Neural cell (in vitro differentiated cells): ENCODE results near the gene S1PR3. TPM values are rescaled to one million over a fixed set of nuclear protein-coding genes. Genes with fewer than 3 reads are reported as not detected.

Experiments used
- H2AFZ ChIP-seq: fragments of 200-600, 300-800 bp; sonication (generic), shearing (Covaris generic); 2 replicates; pipeline ENCODE4 v1.6.0; 2014; ENCODE audit warnings: low read depth, mild to moderate bottlenecking, antibody characterized with exemption, low read length, moderate library complexity
- H3F3A ChIP-seq: fragments of 200-600 bp; shearing (Covaris generic); 2 replicates; pipeline ENCODE4 v1.6.1; 2016; ENCODE audit warnings: mild to moderate bottlenecking, moderate library complexity, mixed read lengths, antibody characterized with exemption, low read length; ENCODE audit not compliant: insufficient read depth, poor library complexity, severe bottlenecking
- H3K27ac ChIP-seq: fragments of 200-600, 300-800 bp; sonication (generic), shearing (Covaris generic); 2 replicates; pipeline ENCODE4 v1.5.1; 2014; ENCODE audit warnings: mild to moderate bottlenecking, low read length, moderate library complexity
- H3K27me3 ChIP-seq: fragments of 300-800, 200-600 bp; sonication (generic), shearing (Covaris generic); 2 replicates; pipeline ENCODE4 v1.6.0; 2014; ENCODE audit warnings: mild to moderate bottlenecking, low read depth, low read length, moderate library complexity; ENCODE audit not compliant: insufficient read depth
- H3K36me3 ChIP-seq: fragments of 300-800, 200-600 bp; sonication (generic), shearing (Covaris generic); 2 replicates; pipeline ENCODE4 v1.5.1; 2014; ENCODE audit warnings: mild to moderate bottlenecking, antibody characterized with exemption, low read length, moderate library complexity; ENCODE audit not compliant: insufficient read depth
- H3K4me2 ChIP-seq: fragments of 300-800, 200-600 bp; sonication (generic), shearing (Covaris generic); 2 replicates; pipeline ENCODE4 v1.6.0; 2014; ENCODE audit warnings: mild to moderate bottlenecking, low read length
- H3K4me3 ChIP-seq: fragments of 300-800, 200-600 bp; sonication (generic), shearing (Covaris generic); 2 replicates; pipeline ENCODE4 v1.5.1; 2014; ENCODE audit warnings: mild to moderate bottlenecking, low read length, moderate library complexity
- H3K79me2 ChIP-seq: fragments of 200-600 bp; shearing (Covaris generic); replicated peaks from 2 replicates; pipeline ENCODE4 v1.6.0; 2014; ENCODE audit warnings: mild to moderate bottlenecking, low read length, moderate library complexity; ENCODE audit not compliant: insufficient read depth
- H3K9ac ChIP-seq: fragments of 300-800, 200-600 bp; sonication (generic), shearing (Covaris generic); 2 replicates; pipeline ENCODE4 v1.6.1; 2016; ENCODE audit warnings: mild to moderate bottlenecking, low read length, mixed read lengths
- H3K9me2 ChIP-seq: fragments of 200-600 bp; shearing (Covaris generic); 2 replicates; pipeline ENCODE4 v1.6.1; 2016; ENCODE audit warnings: mild to moderate bottlenecking, low read length, mixed read lengths; ENCODE audit not compliant: insufficient read depth
- H3K9me3 ChIP-seq: fragments of 200-600, 300-800 bp; sonication (generic), shearing (Covaris generic); 2 replicates; pipeline ENCODE4 v1.6.1; 2016; ENCODE audit warnings: mild to moderate bottlenecking, mixed run types, low read length, moderate library complexity, mixed read lengths
- H4K20me1 ChIP-seq: fragments of 200-600 bp; shearing (Covaris generic); 2 replicates; pipeline ENCODE4 v1.6.1; 2016; ENCODE audit warnings: mild to moderate bottlenecking, mixed run types; ENCODE audit not compliant: insufficient read depth
- CTCF ChIP-seq: fragments of 450-650 bp; IDR thresholded peaks from 2 replicates; pipeline ENCODE4 v1.5.1; 2014; ENCODE audit warnings: antibody characterized with exemption, mild to moderate bottlenecking, moderate library complexity; ENCODE audit not compliant: poor library complexity, severe bottlenecking
- EP300 ChIP-seq: fragments of 450-650 bp; conservative IDR thresholded peaks from 2 replicates; pipeline ENCODE4 v1.6.1; 2014; ENCODE audit warnings: antibody characterized with exemption, mild to moderate bottlenecking, moderate library complexity; ENCODE audit not compliant: poor library complexity, severe bottlenecking
- EZH2 ChIP-seq: fragments of 200-600, 300-800 bp; shearing (Covaris generic), sonication (generic); IDR thresholded peaks from 2 replicates; pipeline ENCODE4 v1.6.1; 2014; ENCODE audit warnings: antibody characterized with exemption, low read length, borderline replicate concordance, mild to moderate bottlenecking; ENCODE audit not compliant: insufficient read depth, poor library complexity, severe bottlenecking
- MXI1 ChIP-seq: fragments of 450-650 bp; conservative IDR thresholded peaks from 2 replicates; pipeline ENCODE4 v1.6.1; 2014; ENCODE audit warnings: antibody characterized with exemption, mild to moderate bottlenecking; ENCODE audit not compliant: poor library complexity, severe bottlenecking
- POLR2AphosphoS5 ChIP-seq: IDR thresholded peaks from 2 replicates; pipeline ENCODE4 v1.6.1; 2012
- RAD21 ChIP-seq: fragments of 450-650 bp; conservative IDR thresholded peaks from 2 replicates; pipeline ENCODE4 v1.6.1; 2014; ENCODE audit warnings: antibody characterized with exemption, mild to moderate bottlenecking, moderate library complexity
- SMC3 ChIP-seq: fragments of 450-650 bp; conservative IDR thresholded peaks from 2 replicates; pipeline ENCODE4 v1.6.1; 2014; ENCODE audit warnings: antibody characterized with exemption, mild to moderate bottlenecking, moderate library complexity; ENCODE audit not compliant: poor library complexity
- TAF1 ChIP-seq: IDR thresholded peaks from 2 replicates; pipeline ENCODE4 v1.6.1; 2012; ENCODE audit warnings: low read depth
- polyA plus RNA-seq: library from polyadenylated mRNA; depleted of rRNA; stranded (reverse); fragments of >200 nt; gene quantifications from 2 replicates; pipeline ENCODE4 v1.2.3, GENCODE V29; 2014
- TF ChIP-seq, protein P1 (sequence below): IDR thresholded peaks from 2 replicates; pipeline ENCODE4 v1.6.1; 2012; ENCODE audit warnings: borderline replicate concordance

Gene S1PR3
- polyA plus RNA-seq, 1 donor from 2014 or later: 0.12 TPM

DNA sequence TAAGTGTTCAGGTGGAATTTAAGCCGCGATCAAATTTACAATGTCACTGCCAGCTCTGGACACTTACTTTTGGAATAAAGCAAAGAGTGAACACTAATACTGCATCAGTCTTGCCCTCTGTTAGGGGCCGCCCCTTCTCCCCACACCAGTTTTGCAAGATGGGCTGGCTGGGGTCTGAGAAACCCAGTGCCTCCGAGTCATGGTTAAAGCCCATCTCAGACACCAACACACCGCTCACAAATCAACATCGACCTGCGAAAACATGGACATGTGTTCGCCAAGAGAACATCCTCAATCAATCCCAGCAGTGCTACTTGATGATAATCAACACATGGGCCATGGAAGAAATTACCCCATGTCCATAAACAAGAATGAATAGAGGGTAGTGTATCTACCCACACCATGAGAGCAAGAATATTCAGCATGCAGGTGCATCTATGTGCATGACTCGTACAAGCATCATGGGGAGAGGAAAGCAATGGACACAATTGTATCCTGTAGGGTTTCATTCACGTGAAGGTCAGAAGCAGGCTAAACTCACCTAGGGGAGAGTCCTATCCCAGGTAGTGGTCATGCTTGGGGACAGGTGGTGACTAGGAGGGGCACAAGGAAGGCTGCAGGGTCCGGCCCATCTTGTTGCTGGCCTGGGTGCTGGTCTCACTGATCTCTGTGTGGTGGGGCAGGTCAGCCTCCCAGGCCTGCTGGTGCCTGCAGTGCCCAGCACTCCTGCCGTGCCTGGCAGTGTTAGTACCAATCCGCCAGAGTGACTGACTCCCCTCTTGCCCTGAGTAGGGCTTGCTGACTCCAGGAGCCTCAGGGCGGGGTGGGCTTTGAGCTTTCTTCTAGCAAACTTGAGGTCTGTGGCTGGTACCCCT is 5.0 kb downstream of the S1PR3 start:
- Histone ChIP-seq H4K20me1 (no peaks in the 10 kb centered on the region), H3K27ac (no peak overlapping the region), H3K9me2 (no peaks in the 10 kb centered on the region), H3K9me3 (no peaks in the 10 kb centered on the region), H3F3A (no peaks in the 10 kb centered on the region), H3K4me2 (no peak overlapping the region), H2AFZ (no peak overlapping the region), H3K79me2 (no peaks in the 10 kb centered on the region), H3K9ac (no peak overlapping the region), H3K27me3 (peaks cover 26% of the 10 kb centered on the region), H3K36me3 (no peaks in the 10 kb centered on the region), H3K4me3 (no peak overlapping the region)
- no peak for TF ChIP-seq MXI1
- no peak for TF ChIP-seq TAF1
- no peak for TF ChIP-seq EP300
- no peak for TF ChIP-seq POLR2AphosphoS5
- TF ChIP-seq, protein P1, sequence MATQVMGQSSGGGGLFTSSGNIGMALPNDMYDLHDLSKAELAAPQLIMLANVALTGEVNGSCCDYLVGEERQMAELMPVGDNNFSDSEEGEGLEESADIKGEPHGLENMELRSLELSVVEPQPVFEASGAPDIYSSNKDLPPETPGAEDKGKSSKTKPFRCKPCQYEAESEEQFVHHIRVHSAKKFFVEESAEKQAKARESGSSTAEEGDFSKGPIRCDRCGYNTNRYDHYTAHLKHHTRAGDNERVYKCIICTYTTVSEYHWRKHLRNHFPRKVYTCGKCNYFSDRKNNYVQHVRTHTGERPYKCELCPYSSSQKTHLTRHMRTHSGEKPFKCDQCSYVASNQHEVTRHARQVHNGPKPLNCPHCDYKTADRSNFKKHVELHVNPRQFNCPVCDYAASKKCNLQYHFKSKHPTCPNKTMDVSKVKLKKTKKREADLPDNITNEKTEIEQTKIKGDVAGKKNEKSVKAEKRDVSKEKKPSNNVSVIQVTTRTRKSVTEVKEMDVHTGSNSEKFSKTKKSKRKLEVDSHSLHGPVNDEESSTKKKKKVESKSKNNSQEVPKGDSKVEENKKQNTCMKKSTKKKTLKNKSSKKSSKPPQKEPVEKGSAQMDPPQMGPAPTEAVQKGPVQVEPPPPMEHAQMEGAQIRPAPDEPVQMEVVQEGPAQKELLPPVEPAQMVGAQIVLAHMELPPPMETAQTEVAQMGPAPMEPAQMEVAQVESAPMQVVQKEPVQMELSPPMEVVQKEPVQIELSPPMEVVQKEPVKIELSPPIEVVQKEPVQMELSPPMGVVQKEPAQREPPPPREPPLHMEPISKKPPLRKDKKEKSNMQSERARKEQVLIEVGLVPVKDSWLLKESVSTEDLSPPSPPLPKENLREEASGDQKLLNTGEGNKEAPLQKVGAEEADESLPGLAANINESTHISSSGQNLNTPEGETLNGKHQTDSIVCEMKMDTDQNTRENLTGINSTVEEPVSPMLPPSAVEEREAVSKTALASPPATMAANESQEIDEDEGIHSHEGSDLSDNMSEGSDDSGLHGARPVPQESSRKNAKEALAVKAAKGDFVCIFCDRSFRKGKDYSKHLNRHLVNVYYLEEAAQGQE: no peak
- TF ChIP-seq SMC3: no peak
- TF ChIP-seq EZH2: no peak
- no peak for TF ChIP-seq CTCF
- no peak for TF ChIP-seq RAD21

DNA sequence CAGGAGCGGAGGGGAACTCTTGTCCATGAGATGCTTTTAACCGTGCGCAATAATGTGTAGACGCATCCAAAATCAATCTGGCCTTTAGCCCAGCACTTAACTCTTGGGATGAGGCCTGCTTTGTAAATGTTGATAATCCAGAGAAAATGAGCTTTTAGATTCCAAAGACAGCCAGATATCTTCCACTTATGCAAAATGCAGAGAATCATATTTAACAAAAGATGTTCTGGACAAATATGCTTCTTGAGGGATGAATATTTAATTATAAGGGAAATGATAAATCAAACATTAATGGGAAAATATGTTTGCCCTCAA is 5.6 kb downstream of the S1PR3 start:
- Histone ChIP-seq H3K9ac (no peak overlapping the region), H3K27ac (no peak overlapping the region), H3K9me2 (no peaks in the 10 kb centered on the region), H3K79me2 (no peaks in the 10 kb centered on the region), H4K20me1 (no peaks in the 10 kb centered on the region), H3K9me3 (no peaks in the 10 kb centered on the region), H3K4me2 (no peak overlapping the region), H3F3A (no peaks in the 10 kb centered on the region), H3K36me3 (no peaks in the 10 kb centered on the region), H3K4me3 (no peak overlapping the region), H2AFZ (no peak overlapping the region), H3K27me3 (peaks cover 20% of the 10 kb centered on the region)
- TF ChIP-seq CTCF: no peak
